Esophagus mucosa (tissue), 1 donor: ENCODE results near the gene TRPM2. TPM values are rescaled to one million over a fixed set of nuclear protein-coding genes. Genes with fewer than 3 reads are reported as not detected.
"Not testable (repeated sequence)": the region's sequence is repeated elsewhere in the genome, so short reads cannot be mapped to it uniquely, and the experiment has no call there.

Source experiments
- ATAC-seq: fragments of 200-7000 bp; cut with Tn5 transposase; one replicate; pipeline ENCODE4 v1.9.1; 2020
- total RNA-seq: library from RNA; stranded (reverse); gene quantifications from one replicate; pipeline ENCODE4 v1.2.4, GENCODE V29; 2023
- donor health status: DM: yes; HTN: yes; CAD: no.

Gene TRPM2
- total RNA-seq, 1 donor from 2014 or later: 1.2 TPM

GRCh38 chr21:44397431-44398031 is 44.1 kb downstream of the TRPM2 start:
- no peak for ATAC-seq

- no peak for ATAC-seq
Observed at GRCh38 chr21:44398499-44398898, 45.1 kb downstream of the TRPM2 start.

GRCh38 chr21:44399151-44399954 is 45.9 kb downstream of the TRPM2 start:
- ATAC-seq: no peak

GRCh38 chr21:44399955-44400790 is 46.8 kb downstream of the TRPM2 start:
- ATAC-seq: no peak

GRCh38 chr21:44400791-44401385 is 47.5 kb downstream of the TRPM2 start:
- no peak for ATAC-seq

GRCh38 chr21:44401386-44402160 is 48.2 kb downstream of the TRPM2 start:
- ATAC-seq: no peak

GRCh38 chr21:44402323-44403105 is 49.1 kb downstream of the TRPM2 start:
- no peak for ATAC-seq

GRCh38 chr21:44403106-44404020 is 49.9 kb downstream of the TRPM2 start:
- no peak for ATAC-seq

- not testable (repeated sequence) for ATAC-seq
Observed at GRCh38 chr21:44404482-44404881, 51.1 kb downstream of the TRPM2 start.

GRCh38 chr21:44405091-44405947 is 51.9 kb downstream of the TRPM2 start:
- ATAC-seq: no peak

GRCh38 chr21:44405948-44406872 is 52.8 kb downstream of the TRPM2 start:
- no peak for ATAC-seq

GRCh38 chr21:44406953-44407352 is 53.5 kb downstream of the TRPM2 start:
- no peak for ATAC-seq

- no peak for ATAC-seq
Observed at GRCh38 chr21:44407493-44407892, 54.1 kb downstream of the TRPM2 start.

GRCh38 chr21:44408226-44408625 is 54.8 kb downstream of the TRPM2 start:
- no peak for ATAC-seq

- no peak for ATAC-seq
Observed at GRCh38 chr21:44413566-44414290, 60.3 kb downstream of the TRPM2 start.

- ATAC-seq: no peak
Observed at GRCh38 chr21:44414291-44415072, 61.1 kb downstream of the TRPM2 start.
